NB4 (cell line): Measurements from ENCODE around the gene GDPGP1.
"Not testable (repeated sequence)": the region's sequence is repeated elsewhere in the genome, so short reads cannot be mapped to it uniquely, and the experiment has no call there.

Experiments used
- DNase-seq: peaks from one replicate; pipeline ENCODE4 v3.0.0; 2010; ENCODE audit warnings: low read depth
- H3K4me3 ChIP-seq: one replicate; pipeline ENCODE4 v1.5.1; 2011; ENCODE audit warnings: mild to moderate bottlenecking, low read depth, low read length, moderate library complexity
- CTCF ChIP-seq: IDR thresholded peaks from one replicate; pipeline ENCODE4 v1.5.1; 2012; ENCODE audit warnings: low read depth, low read length
- MAX ChIP-seq: IDR thresholded peaks from 2 replicates; pipeline ENCODE4 v1.6.1; 2011; ENCODE audit warnings: low read depth, low read length
- MYC ChIP-seq: IDR thresholded peaks from 2 replicates; pipeline ENCODE4 v1.6.1; 2011; ENCODE audit warnings: low read depth, low read length
- POLR2A ChIP-seq: IDR thresholded peaks from 2 replicates; pipeline ENCODE4 v1.6.1; 2011; ENCODE audit warnings: mild to moderate bottlenecking; ENCODE audit not compliant: insufficient read length; ENCODE audit errors: extremely low read depth

The GDPGP1 gene

GRCh38 chr15:90266485-90266884 is 32.5 kb downstream of the GDPGP1 start:
- no peak for TF ChIP-seq MAX
- peak; percentile 31 for DNase-seq
- peak overlapping the region; percentile 97 for H3K4me3 ChIP-seq

DNA sequence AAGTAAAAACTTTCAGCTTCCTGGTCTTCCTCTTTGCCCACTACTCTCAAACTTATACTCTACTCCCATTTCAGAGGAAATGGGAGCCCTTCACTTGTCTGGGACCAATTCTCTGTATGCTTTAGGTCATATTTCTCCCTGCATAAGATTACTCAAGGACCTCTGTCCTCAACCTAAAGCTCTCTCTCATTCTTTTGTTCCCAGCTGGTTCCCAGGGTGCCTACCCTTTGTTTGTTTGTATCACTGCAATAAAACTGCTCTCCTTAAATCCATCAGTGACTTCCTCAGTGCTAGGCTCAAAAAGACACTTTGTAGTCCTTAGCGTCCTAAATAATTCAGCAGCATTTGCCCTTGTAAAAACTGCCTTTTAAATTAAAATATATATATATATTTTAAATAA is 34.4 kb downstream of the GDPGP1 start:
- peak overlapping the region; percentile 97 for H3K4me3 ChIP-seq
- DNase-seq, result peak; percentile 18
- no peak for TF ChIP-seq POLR2A
- no peak for TF ChIP-seq MAX
- TF ChIP-seq CTCF, result no peak
- no peak for TF ChIP-seq MYC

GRCh38 chr15:90270502-90271150 is 36.6 kb downstream of the GDPGP1 start:
- H3K4me3 ChIP-seq, result no peak overlapping the region
- DNase-seq, result no peak

DNA sequence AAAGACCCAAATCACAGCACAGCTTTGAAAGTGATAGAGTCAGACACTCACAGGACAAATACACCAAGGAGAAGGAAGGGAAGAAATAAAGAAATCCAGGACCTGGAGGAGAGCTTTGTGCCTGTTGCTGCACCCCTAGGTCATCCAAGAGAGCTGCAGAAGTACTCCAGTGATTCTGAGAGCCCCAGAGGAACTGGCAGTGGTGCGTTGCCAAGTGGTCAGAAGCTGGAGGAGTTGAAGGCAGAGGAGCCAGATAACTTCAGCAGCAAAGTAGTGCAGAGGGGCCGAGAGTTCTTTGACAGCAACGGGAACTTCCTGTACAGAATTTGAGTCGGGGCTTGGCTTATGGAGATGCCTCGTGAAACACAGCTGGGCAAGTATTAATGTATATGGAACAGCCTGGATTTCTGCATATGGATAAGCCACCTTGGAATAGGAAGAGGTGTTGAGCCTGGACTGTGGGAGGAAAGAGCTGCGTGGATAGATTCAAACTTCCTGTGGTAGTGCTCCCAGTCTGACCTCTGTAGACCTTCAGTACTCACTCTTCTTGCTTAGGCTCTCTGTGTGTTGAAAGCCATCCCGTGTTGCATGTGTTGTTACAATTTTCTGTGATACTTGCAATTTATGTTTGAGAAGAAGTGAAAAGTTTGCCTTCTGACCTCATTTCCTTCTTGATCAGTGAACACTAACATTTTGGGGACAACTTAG is 37.6 kb downstream of the GDPGP1 start:
- H3K4me3 ChIP-seq, result no peak overlapping the region
- no peak for DNase-seq

More at GRCh38 chr15:90270502-90271150, 36.6 kb downstream of the GDPGP1 start:
- TF ChIP-seq CTCF, result no peak
- no peak for TF ChIP-seq POLR2A
- no peak for TF ChIP-seq MAX
- TF ChIP-seq MYC, result no peak

DNA sequence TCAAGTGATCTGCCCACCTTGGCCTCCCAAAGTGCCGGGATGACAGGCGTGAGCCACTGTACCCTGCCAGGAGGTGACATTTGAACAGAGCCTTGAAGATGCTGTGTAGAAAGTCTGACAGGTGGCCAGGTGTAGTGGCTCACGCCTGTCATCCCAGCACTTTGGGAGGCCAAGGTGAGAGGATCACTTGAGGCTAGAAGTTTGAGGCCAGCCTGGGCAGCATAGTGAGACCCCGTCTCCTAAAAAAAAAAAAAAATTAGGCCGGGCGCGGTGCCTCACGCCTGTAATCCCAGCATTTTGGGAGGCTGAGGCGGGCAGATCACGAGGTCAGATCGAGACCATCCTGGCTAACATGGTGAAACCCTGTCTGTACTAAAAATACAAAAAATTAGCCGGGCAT is 44.5 kb downstream of the GDPGP1 start:
- H3K4me3 ChIP-seq, DNase-seq: not testable (repeated sequence)

More for the DNA sequence above, 37.6 kb downstream of the GDPGP1 start:
- TF ChIP-seq CTCF (no peak), MAX (no peak), POLR2A (no peak), MYC (no peak)

DNA sequence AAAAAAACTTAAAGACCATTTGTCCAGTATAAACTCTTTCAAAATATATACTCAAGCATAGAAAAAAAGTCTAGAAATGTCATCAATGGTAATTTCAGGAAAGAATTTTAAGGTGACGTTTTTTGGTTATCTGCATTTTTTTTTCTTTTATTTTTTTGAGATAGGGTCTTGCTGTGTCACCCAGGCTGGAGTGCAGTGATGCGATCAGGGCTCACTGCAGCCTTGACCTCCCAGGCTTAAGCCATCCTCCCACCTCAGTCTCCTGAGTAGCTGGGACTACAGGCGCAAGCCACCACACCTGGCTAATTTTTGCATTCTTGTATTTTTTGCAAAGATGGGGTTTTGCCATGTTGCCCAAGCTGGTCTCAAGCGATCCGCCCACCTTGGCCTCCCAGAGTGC is 46.7 kb downstream of the GDPGP1 start:
- H3K4me3 ChIP-seq, DNase-seq: not testable (repeated sequence)

DNA sequence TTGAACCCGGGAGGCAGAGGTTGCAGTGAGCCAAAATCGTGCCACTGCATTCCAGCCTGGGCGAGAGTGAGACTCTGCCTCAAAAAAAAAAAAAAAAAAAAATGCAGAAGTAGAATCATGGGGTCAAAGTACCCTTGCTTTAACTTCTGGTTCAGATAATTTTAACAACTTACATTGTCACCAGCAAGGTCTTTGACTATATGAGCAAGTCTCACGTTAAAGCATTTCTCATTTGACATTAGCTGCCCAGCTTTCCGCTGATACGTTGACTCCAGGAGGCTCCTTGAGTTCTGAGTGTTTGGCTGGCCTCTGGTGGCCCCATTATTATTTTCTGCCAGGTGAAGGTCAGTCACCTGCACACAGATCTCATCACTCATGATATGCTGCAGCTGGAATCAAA is 47.6 kb downstream of the GDPGP1 start:
- H3K4me3 ChIP-seq, DNase-seq: not testable (repeated sequence)

DNA sequence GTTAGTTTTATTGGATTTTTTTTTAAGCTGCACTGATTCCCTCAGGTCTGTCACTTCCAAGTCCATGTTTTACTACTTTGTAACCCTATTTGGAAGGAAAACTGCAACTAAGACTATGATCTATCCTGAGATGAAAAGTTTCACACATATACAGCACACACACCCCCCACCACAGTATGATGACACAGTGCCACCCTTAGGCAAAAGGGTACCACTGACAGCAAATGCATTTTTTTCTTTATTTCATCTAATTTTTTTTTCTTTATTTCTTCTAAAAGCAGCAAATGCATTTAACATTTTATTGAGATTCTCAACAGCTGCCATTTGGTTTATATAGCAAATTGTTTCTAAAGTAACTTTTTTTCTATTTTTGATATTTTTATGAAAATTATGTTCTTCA is 52.7 kb downstream of the GDPGP1 start:
- TF ChIP-seq MAX, result peak; percentile 44; the same call in 1 of the 2 replicates
- peak; percentile 63 for TF ChIP-seq CTCF
- TF ChIP-seq POLR2A, result no peak
- H3K4me3 ChIP-seq, result no peak overlapping the region
- DNase-seq, result peak; percentile 66
